Lung (tissue), 12 donors: ENCODE data around the gene SRPX. TPM values are rescaled to one million over a fixed set of nuclear protein-coding genes. Genes with fewer than 3 reads are reported as not detected.
A peak's percentile ranks its signal among the peaks of the same experiment; 100 is the strongest.

Experiments
- ATAC-seq: fragments of 200-7000 bp; cut with Tn5 transposase; one replicate; pipeline ENCODE4 v1.9.1; 2020; ENCODE audit warnings: moderate number of reproducible peaks; ENCODE audit not compliant: insufficient read depth, low FRiP score
- DNase-seq, 3 donors: peaks; one replicate each; pipeline ENCODE4 v3.0.0-alpha.2; 2013 to 2017
- H3K27ac ChIP-seq, 2 donors: one replicate each; pipeline ENCODE4 v1.5.1; 2013; ENCODE audit warnings: mild to moderate bottlenecking in 2 of 2, moderate library complexity in 2 of 2, control low read depth in 1 of 2, inconsistent platforms in 1 of 2, low read depth in 1 of 2, low read length in 1 of 2
- H3K27me3 ChIP-seq, 3 donors: one replicate each; pipeline ENCODE4 v1.5.1; 2013; ENCODE audit warnings: low read length in 2 of 3; ENCODE audit not compliant: control insufficient read depth in 3 of 3, insufficient read depth in 3 of 3
- H3K36me3 ChIP-seq, 4 donors: one replicate each; pipeline ENCODE4 v1.5.1; 2013; ENCODE audit warnings: low read length in 4 of 4, mild to moderate bottlenecking in 1 of 4, moderate library complexity in 1 of 4; ENCODE audit not compliant: control insufficient read depth in 4 of 4, insufficient read depth in 4 of 4
- H3K4me1 ChIP-seq, 5 donors: one replicate each; pipeline ENCODE4 v1.5.1; 2013; ENCODE audit warnings: low read length in 5 of 5, mild to moderate bottlenecking in 2 of 5, moderate library complexity in 1 of 5; ENCODE audit not compliant: control insufficient read depth in 5 of 5, insufficient read depth in 5 of 5
- H3K4me3 ChIP-seq: one replicate; pipeline ENCODE4 v1.5.1; 2013; ENCODE audit warnings: mild to moderate bottlenecking, control low read depth, moderate library complexity
- H3K9ac ChIP-seq, 2 donors: one replicate each; pipeline ENCODE4 v1.5.1; 2013; ENCODE audit warnings: low read length in 2 of 2, control low read depth in 1 of 2; ENCODE audit not compliant: insufficient read depth in 1 of 2
- H3K9me3 ChIP-seq, 4 donors: one replicate each; pipeline ENCODE4 v1.5.1; 2013; ENCODE audit warnings: low read length in 3 of 4, mild to moderate bottlenecking in 1 of 4, moderate library complexity in 1 of 4; ENCODE audit not compliant: control insufficient read depth in 4 of 4, insufficient read depth in 3 of 4
- WGBS, 2 donors: extraction: QIAGEN DNeasy Blood & Tissue Kit; methylation state at CpG; one replicate each; pipeline ENCODE4 v1.1.7; 2013; 5-methylcytosine and 5-hydroxymethylcytosine counted together
- polyA plus RNA-seq, 2 donors: library from polyadenylated mRNA; stranded (reverse); fragments of 200-250 nt; gene quantifications; one replicate each; pipeline ENCODE4 v1.2.1, GENCODE V29; 2013
- total RNA-seq, 2 donors: library from RNA; depleted of rRNA in 1 of 2; stranded (reverse); fragments of >200 nt in 1 of 2; gene quantifications; one replicate each; pipeline ENCODE4 v1.2.1, GENCODE V29; 2014 to 2021
- TF ChIP-seq, protein P1 (sequence below): IDR thresholded peaks from 2 replicates; pipeline ENCODE4 v1.5.1; 2012; ENCODE audit warnings: mild to moderate bottlenecking; ENCODE audit errors: control extremely low read depth, extremely low read depth
- donor health status: control.
- donor health status: control.
- donor health status: Bipolar disorder and iron deficiency.
- donor health status: healthy.
- donor health status: DM: yes; HTN: yes; CAD: no.

SRPX gene
- total and polyA plus RNA-seq, 4 donors: 43.4 to 71.0 (median 46.3) TPM

GRCh38 chrX:38220024-38220414 lies 652 bp downstream of the SRPX start:
- peak; percentile 24 for ATAC-seq
- Histone ChIP-seq H3K9ac (peak overlapping the region in 1 of 2 donors; percentile 42), H3K27me3 (peaks cover 0 to 15% (median 5%) of the 10 kb centered on the region in 3 donors), H3K27ac (peak overlapping the region in 1 of 2 donors; percentile 81), H3K36me3 (no peaks in the 10 kb centered on the region), H3K9me3 (peaks cover 0 to 9% (median 0%) of the 10 kb centered on the region in 4 donors), H3K4me1 (peaks cover 0 to 5% (median 0%) of the 10 kb centered on the region in 5 donors), H3K4me3 (peak overlapping the region; percentile 37)
- TF ChIP-seq, protein P1, sequence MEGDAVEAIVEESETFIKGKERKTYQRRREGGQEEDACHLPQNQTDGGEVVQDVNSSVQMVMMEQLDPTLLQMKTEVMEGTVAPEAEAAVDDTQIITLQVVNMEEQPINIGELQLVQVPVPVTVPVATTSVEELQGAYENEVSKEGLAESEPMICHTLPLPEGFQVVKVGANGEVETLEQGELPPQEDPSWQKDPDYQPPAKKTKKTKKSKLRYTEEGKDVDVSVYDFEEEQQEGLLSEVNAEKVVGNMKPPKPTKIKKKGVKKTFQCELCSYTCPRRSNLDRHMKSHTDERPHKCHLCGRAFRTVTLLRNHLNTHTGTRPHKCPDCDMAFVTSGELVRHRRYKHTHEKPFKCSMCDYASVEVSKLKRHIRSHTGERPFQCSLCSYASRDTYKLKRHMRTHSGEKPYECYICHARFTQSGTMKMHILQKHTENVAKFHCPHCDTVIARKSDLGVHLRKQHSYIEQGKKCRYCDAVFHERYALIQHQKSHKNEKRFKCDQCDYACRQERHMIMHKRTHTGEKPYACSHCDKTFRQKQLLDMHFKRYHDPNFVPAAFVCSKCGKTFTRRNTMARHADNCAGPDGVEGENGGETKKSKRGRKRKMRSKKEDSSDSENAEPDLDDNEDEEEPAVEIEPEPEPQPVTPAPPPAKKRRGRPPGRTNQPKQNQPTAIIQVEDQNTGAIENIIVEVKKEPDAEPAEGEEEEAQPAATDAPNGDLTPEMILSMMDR: no peak
- 1 to 37% methylated on average over 13 to 14 of the region's 14 CpGs for whole genome bisulfite sequencing, 2 donors
- peak; percentile 63 to 65 (median 64) for DNase-seq

DNA sequence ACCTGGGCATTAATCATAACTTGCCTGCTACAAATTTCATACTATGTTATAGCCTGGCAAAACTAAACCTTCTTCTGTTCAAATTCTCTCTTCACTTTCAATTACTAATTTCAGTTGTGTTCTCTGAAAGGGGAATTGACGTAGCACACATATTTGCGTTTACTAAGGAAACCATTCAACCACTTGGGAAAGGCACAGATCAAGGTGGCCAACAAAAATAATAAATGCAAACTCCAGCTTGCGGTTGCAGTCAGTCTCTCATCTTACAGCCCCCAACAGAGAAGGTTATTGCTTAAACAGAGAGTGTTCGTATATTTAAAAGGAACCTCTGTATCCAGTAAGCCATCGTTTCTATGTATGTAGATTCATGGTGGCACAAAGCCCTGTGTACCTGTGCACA lies 4.0 kb downstream of the SRPX start:
- DNase-seq (no peak), ATAC-seq (no peak)
- Histone ChIP-seq H3K27me3 (peaks cover 0 to 15% (median 5%) of the 10 kb centered on the region in 3 donors), H3K36me3 (no peaks in the 10 kb centered on the region), H3K9me3 (peaks cover 0 to 11% (median 0%) of the 10 kb centered on the region in 4 donors), H3K4me3 (no peak overlapping the region), H3K4me1 (peaks cover 0 to 9% (median 0%) of the 10 kb centered on the region in 5 donors), H3K27ac (no peak overlapping the region), H3K9ac (no peak overlapping the region)
- TF ChIP-seq, protein P1: no peak
- WGBS, 2 donors: 65 to 66% methylated on average over 5 of the region's 5 CpGs

GRCh38 chrX:38214551-38215531 lies 5.8 kb downstream of the SRPX start:
- Histone ChIP-seq H3K27ac (no peak overlapping the region), H3K4me3 (no peak overlapping the region), H3K36me3 (no peaks in the 10 kb centered on the region), H3K27me3 (peaks cover 0 to 18% (median 2%) of the 10 kb centered on the region in 3 donors), H3K9me3 (peaks cover 0 to 5% (median 0%) of the 10 kb centered on the region in 4 donors), H3K4me1 (peaks cover 0 to 10% (median 0%) of the 10 kb centered on the region in 5 donors), H3K9ac (no peak overlapping the region)
- DNase-seq: no peak
- TF ChIP-seq, protein P1: no peak
- ATAC-seq: no peak
- 73 to 84% methylated on average over 11 of the region's 11 CpGs for WGBS, 2 donors
